NCI-H82 (cell line): Measurements from ENCODE around the gene PHYHIPL.
A peak's percentile ranks its signal among the peaks of the same experiment; 100 is the strongest.
"Not testable (repeated sequence)": the region's sequence is repeated elsewhere in the genome, so short reads cannot be mapped to it uniquely, and the experiment has no call there.

Experiments
- DNase-seq: peaks from one replicate; lab custom pipeline; 2025; lab: John Stamatoyannopoulos, UW

The PHYHIPL gene

GRCh38 chr10:59190332-59190731 is 13.9 kb downstream of the PHYHIPL start:
- DNase-seq, result no peak

- DNase-seq, result no peak
Observed at GRCh38 chr10:59206204-59206720, 29.8 kb downstream of the PHYHIPL start.

GRCh38 chr10:59212301-59212798 is 35.9 kb downstream of the PHYHIPL start:
- peak; percentile 42 for DNase-seq

GRCh38 chr10:59214160-59214559 is 37.7 kb downstream of the PHYHIPL start:
- no peak for DNase-seq

- no peak for DNase-seq
Observed at GRCh38 chr10:59216178-59216869, 39.9 kb downstream of the PHYHIPL start.

- no peak for DNase-seq
Observed at GRCh38 chr10:59222788-59223187, 46.3 kb downstream of the PHYHIPL start.

- not testable (repeated sequence) for DNase-seq
Observed at GRCh38 chr10:59223597-59223996, 47.2 kb downstream of the PHYHIPL start.

- peak; percentile 5 for DNase-seq
Observed at GRCh38 chr10:59225211-59225610, 48.8 kb downstream of the PHYHIPL start.

- DNase-seq, result peak; percentile 36
Observed at GRCh38 chr10:59227136-59227673, 50.8 kb downstream of the PHYHIPL start.

GRCh38 chr10:59229441-59229840 is 53.0 kb downstream of the PHYHIPL start:
- no peak for DNase-seq

GRCh38 chr10:59234194-59234593 is 57.8 kb downstream of the PHYHIPL start:
- no peak for DNase-seq

- peak; percentile 19 for DNase-seq
Observed at GRCh38 chr10:59234816-59235429, 58.5 kb downstream of the PHYHIPL start.

GRCh38 chr10:59236064-59236697 is 59.7 kb downstream of the PHYHIPL start:
- DNase-seq, result no peak

GRCh38 chr10:59237775-59238174 is 61.3 kb downstream of the PHYHIPL start:
- DNase-seq, result no peak

GRCh38 chr10:59239108-59239507 is 62.7 kb downstream of the PHYHIPL start:
- not testable (repeated sequence) for DNase-seq

- DNase-seq, result peak; percentile 51
Observed at GRCh38 chr10:59240582-59241183, 64.2 kb downstream of the PHYHIPL start.

GRCh38 chr10:59242057-59242456 is 65.6 kb downstream of the PHYHIPL start:
- DNase-seq, result no peak

- no peak for DNase-seq
Observed at GRCh38 chr10:59242991-59243390, 66.5 kb downstream of the PHYHIPL start.

GRCh38 chr10:59243611-59244195 is 67.3 kb downstream of the PHYHIPL start:
- DNase-seq, result no peak

GRCh38 chr10:59244871-59245270 is 68.4 kb downstream of the PHYHIPL start:
- DNase-seq, result no peak

- no peak for DNase-seq
Observed at GRCh38 chr10:59245686-59246085, 69.2 kb downstream of the PHYHIPL start.

GRCh38 chr10:59252491-59252890 is 76.0 kb downstream of the PHYHIPL start:
- no peak for DNase-seq
